Hepatic stellate cell (primary cell): ENCODE data around the gene APC2.

Source experiments
- DNase-seq: peaks from one replicate; pipeline ENCODE4 v3.0.0; 2011; ENCODE audit warnings: low spot score

The APC2 gene, protein sequence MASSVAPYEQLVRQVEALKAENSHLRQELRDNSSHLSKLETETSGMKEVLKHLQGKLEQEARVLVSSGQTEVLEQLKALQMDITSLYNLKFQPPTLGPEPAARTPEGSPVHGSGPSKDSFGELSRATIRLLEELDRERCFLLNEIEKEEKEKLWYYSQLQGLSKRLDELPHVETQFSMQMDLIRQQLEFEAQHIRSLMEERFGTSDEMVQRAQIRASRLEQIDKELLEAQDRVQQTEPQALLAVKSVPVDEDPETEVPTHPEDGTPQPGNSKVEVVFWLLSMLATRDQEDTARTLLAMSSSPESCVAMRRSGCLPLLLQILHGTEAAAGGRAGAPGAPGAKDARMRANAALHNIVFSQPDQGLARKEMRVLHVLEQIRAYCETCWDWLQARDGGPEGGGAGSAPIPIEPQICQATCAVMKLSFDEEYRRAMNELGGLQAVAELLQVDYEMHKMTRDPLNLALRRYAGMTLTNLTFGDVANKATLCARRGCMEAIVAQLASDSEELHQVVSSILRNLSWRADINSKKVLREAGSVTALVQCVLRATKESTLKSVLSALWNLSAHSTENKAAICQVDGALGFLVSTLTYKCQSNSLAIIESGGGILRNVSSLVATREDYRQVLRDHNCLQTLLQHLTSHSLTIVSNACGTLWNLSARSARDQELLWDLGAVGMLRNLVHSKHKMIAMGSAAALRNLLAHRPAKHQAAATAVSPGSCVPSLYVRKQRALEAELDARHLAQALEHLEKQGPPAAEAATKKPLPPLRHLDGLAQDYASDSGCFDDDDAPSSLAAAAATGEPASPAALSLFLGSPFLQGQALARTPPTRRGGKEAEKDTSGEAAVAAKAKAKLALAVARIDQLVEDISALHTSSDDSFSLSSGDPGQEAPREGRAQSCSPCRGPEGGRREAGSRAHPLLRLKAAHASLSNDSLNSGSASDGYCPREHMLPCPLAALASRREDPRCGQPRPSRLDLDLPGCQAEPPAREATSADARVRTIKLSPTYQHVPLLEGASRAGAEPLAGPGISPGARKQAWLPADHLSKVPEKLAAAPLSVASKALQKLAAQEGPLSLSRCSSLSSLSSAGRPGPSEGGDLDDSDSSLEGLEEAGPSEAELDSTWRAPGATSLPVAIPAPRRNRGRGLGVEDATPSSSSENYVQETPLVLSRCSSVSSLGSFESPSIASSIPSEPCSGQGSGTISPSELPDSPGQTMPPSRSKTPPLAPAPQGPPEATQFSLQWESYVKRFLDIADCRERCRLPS (N-terminal part only)

DNA sequence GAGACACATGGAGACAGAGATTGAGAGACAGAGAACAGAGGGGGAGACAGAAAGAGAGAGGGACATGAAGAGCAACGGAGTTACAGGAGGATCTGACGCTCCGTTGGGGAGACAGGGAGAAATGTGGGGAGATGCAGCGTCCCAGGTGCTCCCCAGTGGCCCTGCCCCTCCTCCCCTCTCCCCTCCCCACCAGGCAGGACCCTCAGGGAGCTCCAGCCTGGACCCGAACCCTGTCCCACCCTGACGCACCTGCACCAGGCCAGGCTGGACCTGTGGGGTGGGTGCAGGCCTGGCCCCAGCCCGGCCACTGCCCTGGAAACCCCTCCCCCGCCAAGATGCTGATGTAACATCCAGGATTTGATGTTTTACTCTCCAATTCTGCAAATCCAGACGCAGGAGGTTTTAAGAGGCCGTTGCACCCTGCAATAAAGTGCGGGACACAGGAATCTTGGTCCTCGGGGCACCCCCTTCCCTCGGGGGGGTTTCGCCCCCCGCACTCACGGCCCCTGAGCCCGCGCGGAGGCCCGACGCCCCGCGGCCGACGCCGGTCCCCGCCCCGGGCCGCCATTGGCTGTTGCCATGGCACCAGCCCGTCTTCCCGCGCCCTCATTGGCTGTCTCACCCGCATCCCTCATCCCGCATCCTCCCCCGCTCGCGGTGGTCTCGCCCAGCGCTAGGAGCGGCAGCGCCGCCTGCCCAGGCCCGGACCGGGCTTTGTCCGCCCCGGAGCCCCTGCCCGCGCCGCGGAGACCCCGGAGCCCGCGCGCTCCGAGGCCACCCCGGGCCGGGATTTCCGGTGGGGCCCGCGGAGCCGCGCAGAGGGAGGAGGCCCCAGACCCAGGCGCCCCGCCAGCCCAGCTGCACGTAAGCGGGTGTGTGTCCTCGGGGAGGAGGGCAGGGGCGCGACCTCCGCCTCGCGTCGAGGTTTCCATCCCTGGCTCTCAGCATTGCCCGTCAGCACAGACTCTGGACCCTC lies at the start of gene APC2:
TSS of gene APC2 (plus strand) at position 655 of the 976 bp plus-strand sequence. CDS start 2,881 bp downstream, outside the sequence.
- DNase-seq = peak; percentile 95

- peak; percentile 77 for DNase-seq
These were observed 49.4 kb upstream of the APC2 start for GRCh38 chr19:1400281-1401137.

- peak; percentile 77 for DNase-seq
These were observed 48.6 kb upstream of the APC2 start, which contains the start of gene GAMT for GRCh38 chr19:1401138-1401888. Gene GAMT, minus strand, starts transcription at chr19:1401542. Its CDS starts 66 bp downstream, at chr19:1401476.

- DNase-seq = no peak
These were observed 48.1 kb upstream of the APC2 start for GRCh38 chr19:1401889-1402217.

GRCh38 chr19:1402411-1403070 lies 47.4 kb upstream of the APC2 start:
- DNase-seq = no peak

DNA sequence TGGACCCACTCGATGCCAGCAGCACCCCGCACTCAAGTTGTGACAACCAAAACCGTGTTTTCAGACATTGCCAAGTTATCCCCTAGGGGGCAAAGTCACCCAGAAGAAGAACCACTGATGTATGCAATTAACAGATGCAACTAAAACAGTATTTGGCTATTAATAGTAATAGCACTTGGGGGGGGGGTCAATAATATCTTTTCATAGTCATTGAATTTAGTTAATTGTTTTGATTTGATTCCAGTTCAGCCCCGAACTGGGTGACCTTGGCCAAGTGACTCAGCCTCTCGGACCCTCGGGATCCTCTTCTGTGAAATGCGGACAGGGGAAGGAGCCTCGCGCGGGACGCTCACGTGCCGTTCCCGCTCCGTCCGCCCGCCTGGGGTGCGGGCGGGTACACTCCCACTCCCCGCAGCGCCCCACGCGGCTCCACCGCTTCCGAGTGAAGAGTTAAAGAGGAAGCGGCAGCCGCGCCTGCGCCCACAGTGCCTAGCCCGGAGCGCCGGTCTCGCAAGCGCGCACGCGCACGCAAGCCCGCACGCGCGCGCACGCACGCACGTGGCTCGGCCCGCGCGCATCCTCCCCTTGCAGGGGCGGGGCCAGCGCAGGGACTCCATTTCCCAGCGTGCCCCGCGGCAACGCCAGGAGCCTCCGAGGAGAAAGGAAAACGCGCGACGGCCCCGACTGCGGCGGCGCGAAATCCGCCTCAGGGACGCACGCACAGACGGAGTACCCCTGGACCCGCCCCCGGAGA lies 43.0 kb upstream of the APC2 start:
- peak; percentile 98 for DNase-seq

GRCh38 chr19:1407528-1408299 lies 42.2 kb upstream of the APC2 start, which contains the start of gene DAZAP1:
Gene DAZAP1, plus strand, starts transcription at chr19:1407586. Its CDS starts 188 bp downstream, at chr19:1407774.
- no peak for DNase-seq

DNA sequence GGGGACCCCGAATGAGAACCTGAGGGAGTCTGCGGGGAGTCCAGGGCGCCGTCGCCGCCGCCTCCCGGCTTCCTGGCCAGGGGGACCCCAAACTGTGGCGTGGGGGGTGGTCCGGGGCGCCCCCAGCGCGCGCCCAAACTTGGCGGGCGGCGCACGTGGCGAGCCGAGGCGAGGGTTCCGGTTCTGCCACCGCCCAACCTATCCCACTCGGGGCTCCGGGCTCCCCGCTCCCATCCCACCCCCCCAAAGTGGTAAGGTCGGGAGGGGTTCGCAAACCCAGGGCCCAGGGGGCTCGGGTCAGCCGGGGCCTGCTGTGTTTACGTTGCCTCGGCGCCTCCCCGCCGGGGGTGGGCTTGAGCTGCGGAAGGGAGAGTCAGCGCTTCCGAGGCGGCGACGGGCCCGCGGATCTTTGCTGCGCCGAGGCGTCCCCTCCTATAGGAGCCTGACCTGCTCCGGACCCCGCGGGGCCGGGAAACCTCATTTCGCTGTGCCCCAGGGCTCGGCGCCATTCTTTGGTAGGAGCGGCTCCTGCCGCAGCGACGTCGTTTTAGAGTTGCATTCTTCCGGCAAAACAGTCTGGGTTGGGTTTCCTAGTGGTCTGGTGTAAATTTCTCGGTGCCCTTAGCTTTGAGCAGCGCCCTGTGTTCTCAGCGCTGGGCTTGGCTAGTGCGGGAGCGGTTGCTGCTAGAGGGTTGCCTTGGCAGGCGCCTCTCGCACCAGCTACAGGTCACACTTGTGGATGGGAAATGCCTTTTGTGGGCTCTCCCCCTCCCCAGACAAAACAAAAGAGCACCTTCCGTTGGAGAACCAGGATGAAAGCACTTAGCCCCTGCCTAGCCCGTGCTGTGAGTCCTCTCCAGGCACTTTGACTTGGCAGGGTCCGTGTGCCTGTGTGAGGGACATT lies 41.4 kb upstream of the APC2 start:
- peak; percentile 63 for DNase-seq

GRCh38 chr19:1409204-1410005 lies 40.5 kb upstream of the APC2 start:
- no peak for DNase-seq

DNA sequence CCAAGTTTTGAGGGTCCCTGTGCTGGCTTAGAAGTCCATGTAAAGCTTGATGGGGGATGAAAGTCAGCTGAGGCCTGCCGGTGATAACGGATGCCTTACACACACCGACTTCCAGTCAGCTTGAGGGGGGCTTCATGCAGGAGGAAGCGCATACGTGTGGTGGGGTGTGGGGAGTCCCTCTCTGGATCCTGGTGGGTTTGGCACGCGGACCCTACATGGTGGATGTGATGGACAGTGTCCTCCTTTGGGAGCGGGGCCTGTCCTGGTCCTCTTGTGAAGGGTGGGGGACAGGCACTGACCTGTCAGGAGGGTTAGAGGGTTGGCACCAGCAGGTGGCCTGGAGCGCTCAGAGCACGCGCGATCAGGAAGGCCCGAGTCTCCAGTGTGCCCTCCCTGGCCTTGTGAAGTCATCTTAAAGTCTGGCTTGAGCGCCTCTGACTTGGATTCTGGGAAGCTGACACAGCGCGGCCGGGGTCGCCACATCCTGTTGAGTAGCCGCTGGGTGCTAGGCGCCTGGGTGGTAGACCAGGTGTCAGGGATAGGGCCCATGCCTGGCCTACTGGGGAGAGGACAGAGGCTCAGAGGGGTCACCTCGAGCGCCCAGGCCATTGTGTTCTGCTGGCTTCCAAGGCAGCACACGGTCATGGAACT lies 39.7 kb upstream of the APC2 start:
- no peak for DNase-seq

DNA sequence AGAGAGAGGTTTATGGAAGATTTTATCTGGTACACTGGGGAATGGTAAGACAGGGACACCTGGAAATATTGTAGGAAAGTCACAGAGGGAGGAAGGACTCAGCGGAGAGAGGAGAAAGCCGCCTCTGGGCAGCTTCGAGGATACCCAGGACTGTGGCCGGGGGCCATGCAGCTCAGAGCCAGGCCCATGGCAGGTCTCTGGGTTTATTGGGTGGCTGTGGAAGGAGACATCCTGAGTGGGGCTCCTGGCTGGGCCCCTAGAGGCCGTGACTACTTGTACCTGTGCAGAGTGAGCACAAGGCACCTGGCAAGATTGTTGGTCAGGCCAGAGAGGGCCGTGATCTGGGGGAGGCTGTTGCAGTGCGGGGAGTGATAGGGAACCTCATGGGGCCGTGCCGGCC lies 39.1 kb upstream of the APC2 start:
- DNase-seq = no peak

GRCh38 chr19:1411255-1412191 lies 38.4 kb upstream of the APC2 start:
- DNase-seq = peak; percentile 59

DNA sequence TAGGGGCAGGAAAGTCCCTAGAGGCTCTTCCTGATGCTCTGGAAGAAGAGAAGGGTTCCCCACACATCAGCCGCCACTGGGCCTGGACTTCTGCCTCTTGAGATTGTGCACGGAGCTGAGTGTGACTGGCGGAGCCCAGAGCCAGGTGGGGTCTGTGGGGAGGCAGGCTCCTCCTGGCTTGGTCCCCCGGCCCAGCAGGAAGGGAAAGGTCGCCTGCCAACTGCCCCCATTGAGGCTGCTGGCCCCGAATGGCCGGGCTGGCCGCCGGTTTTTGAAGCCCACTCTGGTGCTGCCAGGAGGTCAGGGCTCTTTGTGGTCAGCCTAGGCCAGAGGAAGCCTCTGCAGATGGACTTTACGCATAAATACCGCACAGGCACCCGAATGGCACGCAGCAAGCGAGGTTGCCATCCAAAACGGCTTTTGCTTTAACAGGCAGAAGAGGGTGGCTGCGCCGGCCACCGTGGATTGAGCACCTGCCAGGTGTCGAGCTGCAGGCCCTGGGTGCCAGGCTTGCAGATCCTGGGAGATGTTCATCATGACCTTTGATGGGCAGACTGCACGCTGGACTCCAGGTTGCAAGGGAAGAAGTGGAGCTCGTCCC lies 37.5 kb upstream of the APC2 start:
- DNase-seq = no peak
